ENCODE results near the gene KIF18B. TPM values are rescaled to one million over a fixed set of nuclear protein-coding genes. Genes with fewer than 3 reads are reported as not detected.

KIF18B gene
- total RNA-seq, 1 donor from 2014 or later, result 7.1 TPM

DNA sequence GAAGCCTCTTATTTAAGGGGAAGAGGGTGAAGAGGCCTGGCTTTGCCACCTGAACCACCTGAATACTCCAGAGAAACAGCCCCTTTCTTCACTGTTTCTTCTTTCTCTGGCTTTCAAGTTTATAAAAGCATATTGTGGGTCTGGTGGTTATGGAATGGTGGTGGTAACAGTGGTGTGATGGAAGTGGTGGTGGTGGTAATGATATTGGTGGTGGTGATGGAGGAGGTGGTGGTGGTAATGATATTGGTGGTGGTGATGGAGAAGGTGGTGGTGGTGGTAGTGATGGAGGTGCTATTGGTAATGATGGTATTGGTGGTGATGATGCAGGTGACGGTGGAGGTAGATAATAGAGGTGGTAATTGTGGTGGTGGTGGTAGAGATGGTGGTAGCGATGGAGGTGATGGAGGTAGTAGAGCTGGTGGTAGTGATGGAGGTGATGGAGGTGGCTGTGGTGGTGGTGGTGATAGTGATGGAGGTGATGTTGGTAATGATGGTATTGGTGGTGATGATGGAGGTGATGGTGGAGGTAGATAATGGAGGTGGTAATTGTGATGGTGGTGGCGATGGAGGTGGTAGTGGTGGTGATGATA is 34.6 kb upstream of the KIF18B start:
- H3K4me3 Mint-ChIP-seq (ENCODE audit: unreplicated experiment), result no peak overlapping the region
- H3K36me3 Mint-ChIP-seq (ENCODE audit: low read depth, unreplicated experiment), result no peaks in the 10 kb centered on the region

DNA sequence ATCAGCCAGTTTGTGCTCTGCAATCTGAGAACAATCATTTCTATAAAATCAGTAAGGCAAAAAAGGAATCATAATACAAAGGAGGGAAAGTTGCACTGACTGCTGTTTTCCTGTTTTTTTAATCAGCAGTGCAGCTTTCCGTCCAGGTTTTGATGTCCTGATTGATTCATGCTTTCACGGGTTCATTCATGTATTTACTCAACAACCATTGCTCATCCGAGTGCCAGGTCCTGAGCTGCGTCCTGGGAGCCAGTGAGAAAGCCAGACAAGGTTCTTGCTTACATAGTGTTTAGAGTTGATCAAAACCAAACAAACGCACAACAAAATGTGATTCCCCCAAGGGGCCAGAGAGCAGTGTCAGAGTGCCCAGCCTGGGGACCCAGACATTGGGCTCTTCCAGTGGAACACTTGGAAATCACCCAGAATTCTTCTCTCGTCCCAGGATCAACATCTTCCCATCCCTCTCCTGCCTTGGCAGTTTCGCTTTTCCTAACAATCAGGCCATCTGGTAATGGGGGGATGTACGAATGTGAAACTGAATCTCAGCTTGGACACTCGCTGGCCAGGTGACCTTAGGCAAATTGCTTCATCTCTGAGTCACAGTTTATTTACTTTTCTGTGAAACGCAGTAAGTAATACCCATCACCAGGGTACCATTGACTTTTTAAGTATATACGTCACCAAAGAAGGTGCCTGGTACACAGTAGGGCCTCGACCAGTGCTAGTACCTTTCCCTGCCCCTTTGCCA is 33.8 kb upstream of the KIF18B start:
- no peak for DNase-seq (ENCODE audit: low spot score)
- Mint-ChIP-seq H3K9me3 (ENCODE audit: unreplicated experiment) (no peaks in the 10 kb centered on the region), H3K4me3 (ENCODE audit: unreplicated experiment) (no peak overlapping the region), H3K27ac (ENCODE audit: unreplicated experiment) (no peak overlapping the region), H3K36me3 (ENCODE audit: low read depth, unreplicated experiment) (no peaks in the 10 kb centered on the region), H3K27me3 (ENCODE audit: unreplicated experiment) (peaks cover 5% of the 10 kb centered on the region), H3K4me1 (ENCODE audit: unreplicated experiment) (peaks cover 4% of the 10 kb centered on the region)
- TF ChIP-seq, protein P1, sequence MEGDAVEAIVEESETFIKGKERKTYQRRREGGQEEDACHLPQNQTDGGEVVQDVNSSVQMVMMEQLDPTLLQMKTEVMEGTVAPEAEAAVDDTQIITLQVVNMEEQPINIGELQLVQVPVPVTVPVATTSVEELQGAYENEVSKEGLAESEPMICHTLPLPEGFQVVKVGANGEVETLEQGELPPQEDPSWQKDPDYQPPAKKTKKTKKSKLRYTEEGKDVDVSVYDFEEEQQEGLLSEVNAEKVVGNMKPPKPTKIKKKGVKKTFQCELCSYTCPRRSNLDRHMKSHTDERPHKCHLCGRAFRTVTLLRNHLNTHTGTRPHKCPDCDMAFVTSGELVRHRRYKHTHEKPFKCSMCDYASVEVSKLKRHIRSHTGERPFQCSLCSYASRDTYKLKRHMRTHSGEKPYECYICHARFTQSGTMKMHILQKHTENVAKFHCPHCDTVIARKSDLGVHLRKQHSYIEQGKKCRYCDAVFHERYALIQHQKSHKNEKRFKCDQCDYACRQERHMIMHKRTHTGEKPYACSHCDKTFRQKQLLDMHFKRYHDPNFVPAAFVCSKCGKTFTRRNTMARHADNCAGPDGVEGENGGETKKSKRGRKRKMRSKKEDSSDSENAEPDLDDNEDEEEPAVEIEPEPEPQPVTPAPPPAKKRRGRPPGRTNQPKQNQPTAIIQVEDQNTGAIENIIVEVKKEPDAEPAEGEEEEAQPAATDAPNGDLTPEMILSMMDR (IDR thresholded peaks at IDR 0.05; ENCODE audit: unreplicated experiment), result no peak

More for the DNA sequence above, 34.6 kb upstream of the KIF18B start:
- no peak for DNase-seq (ENCODE audit: low spot score)
- H3K27me3 Mint-ChIP-seq (ENCODE audit: unreplicated experiment), result peaks cover 1% of the 10 kb centered on the region
- H3K9me3 Mint-ChIP-seq (ENCODE audit: unreplicated experiment), result no peaks in the 10 kb centered on the region
- no peak overlapping the region for H3K27ac Mint-ChIP-seq (ENCODE audit: unreplicated experiment)
- H3K4me1 Mint-ChIP-seq (ENCODE audit: unreplicated experiment), result peaks cover 4% of the 10 kb centered on the region
- TF ChIP-seq, protein P1 (IDR thresholded peaks at IDR 0.05; ENCODE audit: unreplicated experiment), result no peak

DNA sequence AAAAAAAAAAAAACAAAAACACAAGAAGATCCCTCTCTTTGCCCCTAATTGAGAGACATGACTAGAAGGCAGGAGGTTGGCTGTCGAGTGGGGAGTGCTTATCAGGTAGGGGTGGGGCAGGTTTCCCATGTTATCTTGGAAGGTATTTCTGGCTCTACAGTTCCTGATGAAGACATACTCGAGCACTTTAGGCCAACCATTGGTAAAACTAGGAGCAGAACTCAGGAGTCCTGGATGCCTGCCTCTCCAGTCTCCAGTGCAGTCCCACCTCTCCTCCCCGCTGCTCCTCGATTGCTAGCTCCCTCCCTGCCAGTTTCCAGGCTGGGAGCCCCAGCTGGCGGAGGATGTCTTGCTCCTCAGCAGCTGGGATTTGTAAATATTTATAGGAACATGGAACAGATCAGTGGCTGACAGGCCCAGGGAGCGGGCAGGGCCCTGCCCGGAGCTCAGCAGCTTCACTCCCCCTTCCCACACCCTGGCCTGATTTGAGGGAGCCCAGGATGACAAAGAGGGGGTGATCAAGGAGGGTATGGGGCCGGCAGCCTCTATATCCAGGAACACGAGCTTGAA is 31.9 kb upstream of the KIF18B start:
- Mint-ChIP-seq H3K4me3 (ENCODE audit: unreplicated experiment) (no peak overlapping the region), H3K27me3 (ENCODE audit: unreplicated experiment) (peaks cover 8% of the 10 kb centered on the region), H3K27ac (ENCODE audit: unreplicated experiment) (no peak overlapping the region), H3K36me3 (ENCODE audit: low read depth, unreplicated experiment) (no peaks in the 10 kb centered on the region), H3K4me1 (ENCODE audit: unreplicated experiment) (peaks cover 4% of the 10 kb centered on the region), H3K9me3 (ENCODE audit: unreplicated experiment) (no peaks in the 10 kb centered on the region)
- no peak for DNase-seq (ENCODE audit: low spot score)
- TF ChIP-seq, protein P1 (IDR thresholded peaks at IDR 0.05; ENCODE audit: unreplicated experiment), result no peak

DNA sequence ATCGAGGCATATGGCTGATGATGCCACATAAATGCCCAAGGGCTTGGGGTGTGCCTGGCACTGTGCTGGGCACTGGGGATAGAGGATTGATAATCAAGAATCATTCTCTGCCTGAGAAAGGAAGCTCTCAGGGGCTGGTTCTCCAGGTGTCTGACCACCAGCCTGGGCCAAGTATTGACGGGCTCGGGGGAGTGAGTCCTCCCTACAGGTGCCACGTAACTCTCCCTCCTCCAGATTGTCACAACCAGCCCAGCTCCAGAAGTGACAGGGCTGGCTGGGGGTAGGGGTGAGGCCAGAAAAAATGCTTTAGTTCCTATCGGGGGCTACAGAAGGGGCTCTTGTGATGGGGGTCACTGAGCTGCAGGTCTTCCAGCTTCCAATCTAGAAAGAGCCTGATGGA is 31.2 kb upstream of the KIF18B start:
- no peak overlapping the region for H3K27ac Mint-ChIP-seq (ENCODE audit: unreplicated experiment)
- TF ChIP-seq, protein P1 (IDR thresholded peaks at IDR 0.05; ENCODE audit: unreplicated experiment), result no peak
- H3K4me3 Mint-ChIP-seq (ENCODE audit: unreplicated experiment), result peak overlapping the region; percentile 31
- DNase-seq (ENCODE audit: low spot score), result no peak
- H3K36me3 Mint-ChIP-seq (ENCODE audit: low read depth, unreplicated experiment), result no peaks in the 10 kb centered on the region
- H3K27me3 Mint-ChIP-seq (ENCODE audit: unreplicated experiment), result peaks cover 11% of the 10 kb centered on the region
- peaks cover 4% of the 10 kb centered on the region for H3K4me1 Mint-ChIP-seq (ENCODE audit: unreplicated experiment)
- no peaks in the 10 kb centered on the region for H3K9me3 Mint-ChIP-seq (ENCODE audit: unreplicated experiment)
